ENCODE results near the gene APOBEC3B.

- peak; percentile 80 for TF ChIP-seq CTCF (IDR thresholded peaks at IDR 0.05)
- TF ChIP-seq EZH2 (IDR thresholded peaks at IDR 0.05; ENCODE audit: borderline replicate concordance, insufficient read depth, low read depth, low read length, poor library complexity, severe bottlenecking) = no peak
Observed at GRCh38 chr22:39003165-39003638, 21.1 kb downstream of the APOBEC3B start.
